Measurements from ENCODE around the gene MXD3.

The MXD3 gene

GRCh38 chr5:177294632-177295031 is 17.1 kb downstream of the MXD3 start:
- H3K4me3 ChIP-seq (ENCODE audit: low read depth, low read length) = no peak overlapping the region
- no peak for TF ChIP-seq MAX (IDR thresholded peaks at IDR 0.05; ENCODE audit: low read depth, low read length)
- TF ChIP-seq MYC (IDR thresholded peaks at IDR 0.05; ENCODE audit: low read depth, low read length) = no peak
- TF ChIP-seq CTCF (IDR thresholded peaks at IDR 0.05; ENCODE audit: low read depth, low read length) = no peak
- no peak for TF ChIP-seq POLR2A (IDR thresholded peaks at IDR 0.05; ENCODE audit: extremely low read depth, insufficient read length)

GRCh38 chr5:177293819-177294581 is 17.7 kb downstream of the MXD3 start:
- TF ChIP-seq MAX (IDR thresholded peaks at IDR 0.05; ENCODE audit: low read depth, low read length) = no peak
- no peak overlapping the region for H3K4me3 ChIP-seq (ENCODE audit: low read depth, low read length)
- no peak for DNase-seq (ENCODE audit: low read depth)

More at GRCh38 chr5:177294632-177295031, 17.1 kb downstream of the MXD3 start:
- DNase-seq (ENCODE audit: low read depth) = no peak

- H3K4me3 ChIP-seq (ENCODE audit: low read depth, low read length) = no peak overlapping the region
- DNase-seq (ENCODE audit: low read depth) = no peak
- TF ChIP-seq POLR2A (IDR thresholded peaks at IDR 0.05; ENCODE audit: extremely low read depth, insufficient read length) = no peak
- no peak for TF ChIP-seq CTCF (IDR thresholded peaks at IDR 0.05; ENCODE audit: low read depth, low read length)
- TF ChIP-seq MYC (IDR thresholded peaks at IDR 0.05; ENCODE audit: low read depth, low read length) = no peak
- TF ChIP-seq MAX (IDR thresholded peaks at IDR 0.05; ENCODE audit: low read depth, low read length) = no peak
These were observed 20.0 kb downstream of the MXD3 start for GRCh38 chr5:177291735-177292134.

- DNase-seq (ENCODE audit: low read depth) = no peak
- TF ChIP-seq POLR2A (IDR thresholded peaks at IDR 0.05; ENCODE audit: extremely low read depth, insufficient read length) = no peak
- no peak for TF ChIP-seq MAX (IDR thresholded peaks at IDR 0.05; ENCODE audit: low read depth, low read length)
- no peak for TF ChIP-seq CTCF (IDR thresholded peaks at IDR 0.05; ENCODE audit: low read depth, low read length)
- no peak for TF ChIP-seq MYC (IDR thresholded peaks at IDR 0.05; ENCODE audit: low read depth, low read length)
These were observed 20.7 kb downstream of the MXD3 start for GRCh38 chr5:177290816-177291596.

GRCh38 chr5:177288191-177288590 is 23.5 kb downstream of the MXD3 start:
- no peak for TF ChIP-seq CTCF (IDR thresholded peaks at IDR 0.05; ENCODE audit: low read depth, low read length)
- TF ChIP-seq MAX (IDR thresholded peaks at IDR 0.05; ENCODE audit: low read depth, low read length) = no peak
- TF ChIP-seq POLR2A (IDR thresholded peaks at IDR 0.05; ENCODE audit: extremely low read depth, insufficient read length) = no peak
- no peak for TF ChIP-seq MYC (IDR thresholded peaks at IDR 0.05; ENCODE audit: low read depth, low read length)

More at GRCh38 chr5:177290816-177291596, 20.7 kb downstream of the MXD3 start:
- no peak overlapping the region for H3K4me3 ChIP-seq (ENCODE audit: low read depth, low read length)

GRCh38 chr5:177276886-177277285 is 34.8 kb downstream of the MXD3 start:
- no peak for DNase-seq (ENCODE audit: low read depth)
- TF ChIP-seq POLR2A (IDR thresholded peaks at IDR 0.05; ENCODE audit: extremely low read depth, insufficient read length) (no peak), CTCF (IDR thresholded peaks at IDR 0.05; ENCODE audit: low read depth, low read length) (no peak), MYC (IDR thresholded peaks at IDR 0.05; ENCODE audit: low read depth, low read length) (no peak), MAX (IDR thresholded peaks at IDR 0.05; ENCODE audit: low read depth, low read length) (no peak)
- H3K4me3 ChIP-seq (ENCODE audit: low read depth, low read length) = no peak overlapping the region

More at GRCh38 chr5:177288191-177288590, 23.5 kb downstream of the MXD3 start:
- H3K4me3 ChIP-seq (ENCODE audit: low read depth, low read length) = no peak overlapping the region
- no peak for DNase-seq (ENCODE audit: low read depth)
